NCI-H510A (cell line): Measurements from ENCODE around the gene CPSF7.
"Not testable (repeated sequence)": the region's sequence is repeated elsewhere in the genome, so short reads cannot be mapped to it uniquely, and the experiment has no call there.

Experiments used
- DNase-seq: peaks from one replicate; lab custom pipeline; 2025; lab: John Stamatoyannopoulos, UW

The CPSF7 gene

DNA sequence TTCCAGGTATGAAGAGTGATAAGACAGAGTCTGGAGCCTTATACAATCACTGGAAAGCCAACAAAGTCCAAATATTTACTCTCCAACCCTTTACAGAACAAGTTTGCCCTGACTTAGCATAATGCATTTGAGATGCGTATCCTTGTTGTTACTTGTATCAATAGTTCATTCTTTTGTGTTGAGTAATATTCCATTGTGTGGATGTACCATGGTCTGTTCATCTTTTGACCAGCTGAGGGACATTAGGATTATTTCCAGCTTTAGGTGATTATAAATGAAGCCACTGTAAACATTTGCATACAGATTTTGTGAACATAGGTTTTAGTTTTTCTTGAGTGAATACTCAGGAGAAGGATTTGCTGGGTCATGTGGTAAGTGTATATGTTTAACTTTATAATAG is 9.8 kb upstream of the CPSF7 start:
- DNase-seq, result no peak

DNA sequence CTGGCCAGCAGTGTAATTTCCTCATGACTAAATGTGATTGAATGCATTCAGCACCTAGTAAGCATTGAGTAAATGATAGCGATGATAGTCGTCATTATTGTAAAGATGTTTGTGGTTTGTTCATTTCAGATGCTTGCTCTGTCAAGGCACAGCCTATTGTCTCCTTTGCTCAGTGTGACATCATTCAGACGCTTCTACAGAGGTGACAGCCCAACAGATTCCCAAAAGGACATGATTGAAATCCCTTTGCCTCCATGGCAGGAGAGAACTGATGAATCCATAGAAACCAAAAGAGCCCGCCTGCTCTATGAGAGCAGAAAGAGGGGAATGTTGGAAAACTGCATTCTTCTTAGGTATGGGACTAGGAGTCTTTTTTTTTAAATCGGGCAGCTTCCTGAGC is 7.7 kb upstream of the CPSF7 start:
- no peak for DNase-seq

DNA sequence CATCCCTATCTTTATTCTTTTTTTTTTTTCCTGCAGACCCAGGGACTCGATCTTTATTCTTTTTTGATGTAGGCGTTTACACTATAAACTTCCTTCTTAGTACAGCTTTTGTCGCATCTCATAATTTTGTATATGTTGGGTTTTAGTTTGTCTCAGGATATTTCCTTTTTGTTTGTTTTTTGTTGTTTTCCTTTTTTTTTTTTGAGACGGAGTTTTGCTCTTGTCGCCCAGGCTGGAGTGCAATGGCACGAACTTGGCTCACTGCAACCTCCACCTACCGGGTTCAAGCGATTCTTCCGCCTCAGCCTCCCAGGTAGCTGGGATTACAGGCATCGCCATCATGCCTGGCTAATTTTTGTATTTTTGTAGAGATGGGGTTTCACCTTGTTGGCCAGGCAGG is 1.1 kb upstream of the CPSF7 start:
- DNase-seq, result not testable (repeated sequence)

DNA sequence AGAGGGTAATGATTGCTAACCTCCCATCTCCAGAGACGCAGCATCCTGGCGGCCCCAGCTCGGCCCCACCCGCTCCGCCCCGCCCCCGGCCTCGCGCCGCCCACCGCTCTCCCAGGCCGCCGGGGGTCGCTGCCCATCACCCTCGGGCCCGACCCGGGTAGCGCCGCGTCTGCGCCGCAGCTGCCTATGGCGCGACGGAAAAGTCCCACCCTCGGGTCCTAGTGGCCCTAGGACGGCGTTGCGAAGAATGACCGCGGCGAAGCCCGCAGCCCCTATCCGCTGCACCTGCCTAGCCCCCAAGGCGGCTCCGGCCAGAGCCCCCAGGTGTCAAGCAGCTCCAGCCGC is 457 bp downstream of the CPSF7 start:
- peak; percentile 82 for DNase-seq

DNA sequence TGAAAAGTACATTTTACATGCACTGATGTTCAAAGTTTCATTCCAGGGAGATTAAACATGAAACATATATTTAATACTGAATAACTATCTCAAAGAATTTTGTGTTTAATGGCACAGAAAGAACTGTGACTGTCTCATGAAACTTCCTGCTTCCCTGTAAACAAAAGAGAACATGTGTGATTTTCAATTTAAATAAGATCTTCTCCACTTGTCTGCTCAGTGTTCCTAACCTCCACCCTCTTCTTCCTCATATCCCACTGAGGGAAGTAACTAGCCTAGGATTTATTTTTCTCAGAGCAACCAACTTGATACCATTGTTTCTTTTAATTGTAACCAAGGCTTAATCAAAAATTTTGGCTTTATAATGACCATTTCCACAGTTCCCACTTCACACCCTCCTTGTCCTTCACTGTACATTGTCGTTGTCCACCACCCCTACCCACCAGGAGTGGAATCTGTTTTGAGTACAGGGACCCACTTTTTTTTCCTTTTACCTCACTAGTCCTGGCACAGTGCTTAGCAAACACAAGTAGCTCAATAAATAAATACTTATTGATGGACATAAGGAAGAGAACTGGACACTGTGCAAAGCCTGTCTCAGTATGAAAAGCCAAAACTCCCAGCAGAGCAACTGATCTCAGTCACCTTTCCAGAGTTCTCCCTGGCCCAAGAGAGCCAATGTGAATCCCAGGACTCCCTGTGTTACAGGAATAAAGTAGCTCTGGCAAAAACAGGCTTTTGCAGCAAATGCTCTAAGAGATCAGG is 4.2 kb downstream of the CPSF7 start:
- no peak for DNase-seq

DNA sequence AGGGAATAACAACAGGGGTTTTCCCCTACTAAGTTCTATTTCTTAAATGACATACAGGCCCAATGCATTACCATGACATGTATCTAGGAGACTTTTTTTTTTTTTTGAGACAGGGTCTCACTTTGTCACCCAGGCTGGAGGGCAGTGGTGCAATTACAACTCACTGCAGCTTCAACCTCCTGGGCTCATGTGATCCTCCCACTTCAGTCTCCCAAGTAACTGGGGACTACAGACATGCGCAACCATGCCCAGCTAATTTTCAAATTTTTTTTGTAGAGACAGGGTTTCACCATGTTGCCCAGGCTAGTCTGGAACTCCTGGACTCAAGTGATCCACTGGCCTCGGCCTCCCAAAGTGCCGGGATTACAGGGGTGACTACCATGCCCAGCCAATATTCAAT is 7.5 kb downstream of the CPSF7 start:
- no peak for DNase-seq

DNA sequence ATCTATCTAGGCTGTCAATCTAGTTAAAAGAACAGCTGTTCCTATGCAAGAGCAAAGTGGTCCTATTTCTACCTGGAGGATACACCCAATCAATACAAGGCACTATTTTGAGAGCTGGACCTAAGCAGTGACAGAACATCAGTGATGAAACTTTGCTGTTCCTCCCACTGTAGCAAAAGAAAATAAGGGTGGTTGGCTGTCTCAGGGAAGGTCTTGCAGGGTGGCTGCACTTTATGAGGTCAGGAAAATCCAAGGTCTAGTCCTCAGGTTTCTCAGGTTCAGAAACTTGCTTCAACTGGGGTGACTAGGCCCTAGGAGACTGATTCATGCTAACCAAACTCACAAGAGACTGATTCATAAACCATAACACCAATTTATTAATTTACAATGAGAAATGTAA is 11.6 kb downstream of the CPSF7 start:
- no peak for DNase-seq

DNA sequence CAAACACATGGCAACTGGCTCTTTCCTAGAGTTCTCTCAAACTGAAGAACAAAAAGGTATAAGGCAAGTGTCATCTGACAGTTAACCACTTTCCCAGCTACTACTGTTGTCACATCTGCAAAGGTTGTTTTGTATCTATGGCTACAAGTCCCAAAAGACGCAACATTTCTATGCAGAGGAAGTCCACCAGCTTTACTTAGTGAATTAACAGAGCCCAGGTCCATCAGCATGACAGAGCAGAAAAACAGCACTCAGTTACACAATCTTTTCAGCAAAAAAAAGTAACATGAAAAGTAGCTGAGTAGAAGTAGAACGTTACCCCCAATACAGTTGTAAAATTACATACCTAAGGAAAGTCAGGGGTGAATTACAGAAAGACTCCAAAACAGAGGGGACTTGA is 12.1 kb downstream of the CPSF7 start:
- no peak for DNase-seq

DNA sequence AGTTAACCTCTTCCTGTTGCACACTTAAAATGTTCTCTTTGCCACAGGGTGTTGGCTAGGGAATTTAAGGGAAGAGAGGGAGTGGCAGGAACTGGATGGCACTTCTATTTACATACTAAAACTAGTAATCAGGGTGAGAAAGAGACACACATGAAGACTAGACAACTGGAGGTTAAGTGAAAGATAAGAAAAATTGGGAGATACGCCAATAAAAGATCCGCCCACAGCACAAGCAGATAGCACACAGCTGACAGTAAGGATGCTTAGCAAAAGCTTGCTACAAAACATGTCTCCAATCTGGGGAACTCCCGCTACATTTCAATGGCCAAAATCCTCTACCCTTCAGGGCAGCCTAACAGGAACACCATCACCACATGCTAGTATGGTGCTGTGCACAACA is 12.8 kb downstream of the CPSF7 start:
- DNase-seq, result no peak

DNA sequence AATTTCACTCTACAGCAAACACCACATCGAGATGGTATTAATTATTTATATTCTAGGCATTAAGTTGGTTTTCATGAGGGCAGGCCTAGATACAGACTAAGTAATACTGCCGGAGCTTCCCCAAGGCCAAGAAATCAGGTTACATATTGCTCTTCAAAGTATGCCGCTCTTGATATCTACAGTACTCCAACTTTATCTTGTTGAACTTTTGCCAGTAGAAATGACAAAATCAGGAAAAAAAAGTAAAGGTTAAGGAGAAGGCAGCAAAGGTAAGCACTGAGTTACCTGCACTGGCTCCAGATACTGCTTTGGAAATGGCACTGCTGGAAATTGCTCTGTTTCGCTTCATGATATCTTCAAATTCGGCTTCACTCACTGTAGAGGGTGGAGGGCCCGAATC is 14.4 kb downstream of the CPSF7 start:
- DNase-seq, result no peak

DNA sequence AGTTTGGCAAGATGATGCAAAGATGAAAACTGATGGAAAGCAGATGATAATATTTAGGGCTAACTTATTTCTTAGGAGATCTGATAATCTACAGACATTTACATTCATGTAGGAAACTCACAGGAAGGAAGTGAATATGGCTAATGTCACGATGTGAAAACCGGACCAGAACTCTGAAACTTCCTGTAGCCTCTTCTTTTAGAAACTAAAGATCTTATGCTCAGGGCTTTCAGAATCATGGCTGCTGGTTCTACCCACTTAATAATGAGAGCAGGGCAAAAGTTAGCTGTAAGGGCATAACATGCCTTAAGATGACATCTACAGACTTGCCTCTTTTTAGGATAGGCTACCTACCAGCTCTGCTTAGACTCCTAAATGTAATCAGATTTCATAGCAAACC is 15.2 kb downstream of the CPSF7 start:
- no peak for DNase-seq

DNA sequence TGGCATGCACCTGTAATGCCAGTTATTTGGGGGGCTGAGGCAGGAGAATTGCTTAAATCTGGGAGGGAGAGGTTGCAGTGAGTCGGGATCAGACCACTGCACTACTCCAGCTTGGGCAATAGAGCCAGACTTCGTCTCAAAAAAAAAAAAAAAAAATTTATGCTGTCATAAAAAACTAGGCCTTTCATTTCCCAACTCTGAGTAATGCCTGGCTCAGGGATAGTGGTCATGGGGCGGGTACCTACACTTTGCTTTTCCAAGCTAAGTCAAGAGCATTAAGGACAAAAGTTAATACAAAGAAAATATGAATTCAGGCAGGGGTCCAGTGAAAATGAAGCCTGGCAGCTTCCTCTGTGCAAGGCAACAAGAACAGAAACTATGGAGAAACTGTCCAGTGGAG is 16.3 kb downstream of the CPSF7 start:
- no peak for DNase-seq

DNA sequence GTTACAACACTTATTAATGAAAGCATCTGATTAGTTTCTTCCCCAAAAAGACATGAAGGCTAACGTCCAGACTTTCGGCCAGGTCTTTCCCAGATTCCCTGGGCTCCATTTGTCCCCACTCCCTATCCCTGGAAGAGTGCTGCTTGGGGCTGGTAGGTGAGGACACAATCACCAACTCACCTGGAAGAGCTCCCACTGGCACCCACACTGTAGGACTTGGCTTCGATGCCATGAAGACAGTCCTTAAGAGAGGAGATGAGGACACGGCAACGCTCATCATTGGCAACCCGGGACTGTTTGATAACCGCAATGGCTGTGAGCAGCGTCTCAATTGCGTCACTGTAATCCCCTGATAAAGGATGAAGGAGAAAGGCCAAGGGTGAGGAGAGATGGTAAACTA is 18.2 kb downstream of the CPSF7 start:
- no peak for DNase-seq

DNA sequence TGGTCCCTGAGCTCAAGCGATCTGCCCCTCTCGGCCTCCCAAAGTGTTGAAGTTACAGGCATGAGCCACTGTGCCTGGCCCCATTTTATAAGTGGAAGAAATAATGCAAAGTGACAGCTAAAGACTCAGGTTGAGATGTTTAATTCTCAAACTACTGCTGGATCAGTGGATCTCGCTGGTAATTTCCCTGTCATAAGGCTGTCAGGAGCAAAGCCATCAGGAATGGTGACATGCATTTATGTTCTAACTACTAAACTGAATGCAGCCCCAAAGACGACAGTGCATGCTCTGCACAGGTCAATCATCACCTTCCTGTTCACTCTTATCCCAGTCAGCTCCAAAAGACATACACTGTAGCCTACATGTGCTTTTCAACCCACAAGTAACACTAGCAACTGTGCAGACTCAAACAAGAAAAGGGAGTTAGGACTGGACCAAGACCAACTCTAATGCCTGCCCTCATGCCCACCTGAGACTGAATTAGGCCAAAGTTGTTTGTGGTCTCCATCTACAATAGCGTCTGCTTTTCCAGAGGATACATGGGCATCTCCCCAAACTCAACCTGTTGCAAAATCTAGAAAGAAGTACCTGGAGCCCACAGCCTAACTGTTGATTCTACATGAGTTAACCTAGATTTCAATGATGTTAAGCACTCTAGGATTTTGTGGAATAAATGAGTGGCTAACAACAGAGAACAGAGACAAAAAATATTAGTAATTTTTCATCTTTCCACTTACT is 22.6 kb downstream of the CPSF7 start:
- DNase-seq, result no peak

DNA sequence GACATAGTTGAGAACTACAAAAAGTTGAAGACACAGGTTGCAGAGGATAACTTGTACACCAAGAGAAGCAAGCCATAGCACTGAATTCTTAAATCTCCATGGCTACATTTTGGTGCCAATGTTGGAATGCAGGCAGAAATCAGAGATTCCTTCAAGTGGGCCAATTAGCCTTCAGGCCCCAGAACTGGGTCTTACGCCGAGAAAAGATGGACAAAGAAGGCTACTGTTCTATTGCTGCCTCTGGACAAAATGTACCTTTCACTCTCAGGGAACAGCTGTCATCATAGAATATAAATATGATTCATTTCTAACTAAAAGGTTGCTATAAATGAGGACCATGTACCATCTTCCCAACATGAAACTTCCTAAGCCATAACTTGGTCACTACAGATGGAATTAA is 23.7 kb downstream of the CPSF7 start:
- no peak for DNase-seq

DNA sequence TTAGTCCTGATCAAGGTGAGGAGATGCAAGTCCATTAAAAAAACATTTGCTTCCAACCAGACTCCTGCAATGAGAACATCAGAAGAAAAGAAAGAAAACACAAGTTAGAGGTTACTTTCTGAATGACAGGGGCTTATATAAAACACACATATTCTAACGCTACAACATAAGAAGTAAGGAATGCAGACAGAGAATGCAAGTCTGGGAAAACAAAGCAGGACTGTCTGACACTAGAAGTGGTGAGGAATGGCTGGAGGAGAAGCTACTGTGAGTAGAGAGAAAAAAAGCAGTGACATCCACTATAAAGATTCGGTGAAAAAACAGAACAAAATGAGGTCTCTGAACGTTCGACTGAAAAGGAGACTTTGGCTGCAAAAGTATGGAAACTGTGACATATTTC is 25.1 kb downstream of the CPSF7 start:
- no peak for DNase-seq

DNA sequence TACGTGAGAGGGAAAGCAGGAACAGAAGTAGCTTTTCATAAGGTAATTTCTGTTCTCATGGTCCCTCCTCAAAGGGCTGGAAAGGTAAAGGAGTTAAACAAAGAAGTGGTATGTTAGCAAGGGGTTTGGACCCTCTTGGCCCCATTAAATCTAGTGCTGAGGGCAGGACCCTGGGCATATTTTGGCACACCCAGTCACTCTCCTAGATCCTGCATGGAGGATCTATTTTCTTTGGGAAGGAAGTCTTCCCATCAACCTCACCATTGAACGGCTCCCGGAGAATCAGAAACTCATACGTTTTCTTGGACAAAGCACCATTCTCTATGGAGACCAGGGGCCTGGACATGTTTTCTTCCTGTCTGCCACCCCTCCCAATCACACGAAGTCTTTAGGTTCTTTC is 25.7 kb downstream of the CPSF7 start:
- DNase-seq, result no peak

DNA sequence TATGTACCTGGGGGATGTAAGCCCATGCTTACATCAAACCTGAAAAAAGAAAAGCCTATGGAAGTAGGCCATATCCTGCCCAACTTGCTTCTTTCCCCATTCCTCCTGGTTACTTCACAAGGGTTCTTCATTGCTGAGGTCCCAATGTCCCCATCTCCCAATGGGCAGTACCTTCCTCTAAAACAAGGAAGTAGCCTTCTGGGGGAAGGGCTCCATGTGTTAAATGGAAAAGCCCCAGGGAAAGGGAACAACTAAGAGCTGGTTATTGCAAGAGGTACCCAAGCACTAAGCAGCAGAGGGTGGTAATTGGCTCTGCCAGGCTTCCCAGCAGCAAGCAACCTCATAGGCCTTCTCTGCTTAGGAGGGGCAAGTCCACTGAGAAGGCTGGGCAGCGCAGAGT is 26.1 kb downstream of the CPSF7 start:
- DNase-seq, result no peak

DNA sequence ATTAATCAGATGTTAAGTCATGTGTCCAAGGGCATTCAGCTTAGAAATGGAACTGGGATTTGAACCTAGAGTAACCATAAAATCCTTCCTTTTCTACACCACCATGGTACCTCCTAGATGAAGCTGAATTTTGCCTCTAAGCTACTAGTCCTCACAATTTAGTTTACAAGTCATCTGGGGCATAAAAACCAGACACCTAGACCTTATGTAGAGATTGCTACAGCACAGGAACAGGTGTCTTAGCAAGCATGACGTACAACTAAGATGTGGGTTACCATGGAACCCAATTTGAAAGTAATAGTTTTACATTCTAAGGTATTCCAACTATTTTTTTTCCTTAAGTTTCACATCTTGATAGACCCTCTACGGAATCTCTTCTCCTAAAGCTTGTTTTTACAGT is 28.2 kb downstream of the CPSF7 start:
- no peak for DNase-seq

DNA sequence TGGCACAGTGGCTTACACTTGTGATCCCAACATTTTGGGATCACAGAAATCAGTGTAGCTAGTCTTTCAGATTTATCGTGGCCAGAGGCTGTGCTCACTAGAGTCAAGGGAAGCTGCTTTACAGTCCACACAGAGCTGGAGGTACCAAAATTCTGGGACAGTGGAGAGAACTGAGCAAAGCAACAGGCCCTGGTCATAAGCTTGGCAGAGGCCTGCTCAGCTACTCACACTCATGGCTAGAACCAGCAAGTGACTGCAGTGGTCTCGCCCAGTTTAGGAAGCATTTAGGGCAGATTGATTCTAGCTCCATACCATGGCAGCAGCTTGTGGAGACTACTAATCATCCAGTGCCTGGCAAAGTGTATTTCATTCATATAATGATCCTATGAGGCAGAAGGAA is 28.6 kb downstream of the CPSF7 start:
- no peak for DNase-seq

DNA sequence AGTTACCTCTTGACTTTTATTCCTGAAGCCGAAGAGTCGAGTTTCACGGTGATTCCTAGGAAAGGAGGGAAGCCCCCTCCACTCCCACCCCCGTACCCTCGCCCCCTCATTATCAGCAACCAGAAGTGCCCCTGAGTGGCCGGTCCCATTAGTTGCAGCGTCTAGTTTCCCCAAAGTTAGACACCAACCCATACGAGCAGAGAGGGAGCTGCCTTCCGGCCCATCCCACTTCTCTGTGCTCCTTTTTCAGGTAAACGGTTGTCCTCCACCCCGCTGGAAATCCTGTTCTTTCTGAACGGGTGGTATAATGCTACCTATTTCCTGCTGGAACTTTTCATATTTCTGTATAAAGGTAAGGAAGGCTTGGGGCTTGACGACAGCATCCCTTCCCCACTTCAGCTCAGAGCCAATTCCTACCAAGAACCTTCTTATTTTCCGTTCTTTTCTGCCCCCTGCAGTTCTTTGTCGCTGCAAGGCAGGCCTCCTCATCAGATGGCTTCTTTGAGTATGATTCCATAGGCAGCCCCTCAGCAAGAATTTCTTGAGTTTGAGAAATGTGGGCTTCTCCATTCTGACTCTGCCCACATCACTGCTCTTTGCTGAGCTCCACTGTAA is 36.7 kb downstream of the CPSF7 start:
- no peak for DNase-seq

DNA sequence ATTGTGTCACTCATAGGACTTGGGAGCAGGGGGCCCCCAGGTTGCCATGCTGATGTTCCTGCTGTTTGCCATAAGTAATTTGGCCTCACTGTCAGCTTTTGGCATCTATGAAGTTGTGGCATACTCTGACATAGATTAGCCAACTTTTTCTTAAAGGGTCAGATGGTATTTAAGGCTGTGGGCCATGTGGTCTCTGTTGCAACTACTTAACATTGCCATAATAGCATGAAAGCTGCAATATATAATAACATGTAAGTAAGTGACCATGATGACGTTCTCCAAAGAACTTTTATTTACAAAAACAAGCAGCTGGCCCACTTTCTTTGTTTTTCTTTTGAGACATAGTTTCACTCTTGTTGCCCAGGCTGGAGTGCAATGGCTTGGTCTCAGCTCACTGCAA is 39.6 kb downstream of the CPSF7 start:
- no peak for DNase-seq
